ENCODE measurements around the gene ATP8B4. TPM values are rescaled to one million over a fixed set of nuclear protein-coding genes. Genes with fewer than 3 reads are reported as not detected.

Gene ATP8B4
- total and polyA plus RNA-seq, 2 donors (not counting 3 experiments of a cell fraction or from before 2014, with no cell fraction given), result not detected

- H3K4me1 ChIP-seq (ENCODE audit: control insufficient read depth, extremely low read depth, insufficient read depth, low read length), result no peaks in the 10 kb centered on the region
- H3K79me2 ChIP-seq (ENCODE audit: control insufficient read depth, insufficient read depth, low read length), result no peaks in the 10 kb centered on the region
- ChIA-PET POLR2A (no interaction called here), CTCF (no interaction called here)
- FAIRE-seq (no peak), DNase-seq (ENCODE audit: low read depth, low spot score) (no peak)
- H3K9me1 ChIP-seq (replicated peaks; ENCODE audit: control insufficient read depth, extremely low read depth, insufficient read depth, low read length), result no peaks in the 10 kb centered on the region
- H3K4me2 ChIP-seq (ENCODE audit: insufficient read depth, low read length), result no peak overlapping the region
- intact Hi-C loops (cut with micrococcal nuclease), result no loop called here
- BruUV-seq (replicated peaks), result no TSS peak
- H3K27me3 ChIP-seq (ENCODE audit: control insufficient read depth in 2 of 2, insufficient read depth in 2 of 2, low read length in 2 of 2), result peaks cover 0 to 2% of the 10 kb centered on the region in 2 experiments
- H3K9ac ChIP-seq (replicated peaks; ENCODE audit: extremely low read depth, insufficient read depth, low read length), result no peak overlapping the region
- TF ChIP-seq EZH2 (IDR thresholded peaks at IDR 0.05; ENCODE audit: borderline replicate concordance, low read depth, low read length, severe bottlenecking) (no peak), FOS (IDR thresholded peaks at IDR 0.05; ENCODE audit: borderline replicate concordance, insufficient read depth, low read length) (no peak), MYC (IDR thresholded peaks at IDR 0.05; ENCODE audit: low read depth, low read length) (no peak), POLR2A (IDR thresholded peaks at IDR 0.05; ENCODE audit: low read depth, low read length) (no peak), MAX (IDR thresholded peaks at IDR 0.05; ENCODE audit: insufficient read depth, insufficient read length) (no peak), CTCF (IDR thresholded peaks at IDR 0.05; ENCODE audit: extremely low read depth in 1 of 2, insufficient read depth in 1 of 2, low read depth in 1 of 2, low read length in 2 of 2) (no peak), JUN (IDR thresholded peaks at IDR 0.05; ENCODE audit: borderline replicate concordance, insufficient read depth, insufficient read length, low read depth) (no peak), GATA2 (IDR thresholded peaks at IDR 0.05; ENCODE audit: insufficient read depth, insufficient read length, low read depth, low read length) (no peak), POLR2AphosphoS5 (IDR thresholded peaks at IDR 0.05; ENCODE audit: insufficient read depth, low read depth, low read length) (no peak)
- no peak overlapping the region for H3K27ac ChIP-seq (ENCODE audit: insufficient read depth, low read depth, low read length)
- no peaks in the 10 kb centered on the region for H3K36me3 ChIP-seq (ENCODE audit: control insufficient read depth in 2 of 2, extremely low read depth in 1 of 2, insufficient read depth in 2 of 2, low read length in 2 of 2)
- dilution Hi-C loops (cut with MboI; ENCODE audit: extremely low pct_ligation_motif_present, low sequenced_read_pairs), result no loop called here
- H3K9me3 ChIP-seq (replicated peaks; ENCODE audit: control insufficient read depth, insufficient read depth, low read length), result no peaks in the 10 kb centered on the region
- no peak overlapping the region for H2AFZ ChIP-seq (ENCODE audit: low read depth, low read length)
- H3K4me3 ChIP-seq (replicated peaks in 1 of 3; ENCODE audit: insufficient read depth in 1 of 3, low read depth in 1 of 3, low read length in 3 of 3), result no peak overlapping the region
- H4K20me1 ChIP-seq (replicated peaks; ENCODE audit: control insufficient read depth, extremely low read depth, insufficient read depth, low read length), result no peaks in the 10 kb centered on the region
These were observed 139.2 kb downstream of the ATP8B4 start for GRCh38 chr15:49979705-49980382.

Measured in endothelial cell of umbilical vein (primary cell).